Activated CD4-positive, alpha-beta T cell treated with anti-CD3 and anti-CD28 coated beads, Interleukin-2, amount 10 ng/mL, durations not matched to agents 7 days and 5 days (primary cell): Measurements from ENCODE around the gene DNMT3B. TPM values are rescaled to one million over a fixed set of nuclear protein-coding genes. Genes with fewer than 3 reads are reported as not detected.
"Not testable (repeated sequence)": the region's sequence is repeated elsewhere in the genome, so short reads cannot be mapped to it uniquely, and the experiment has no call there.

Source experiments
- CTCF ChIA-PET: fragments of 350-600 bp; sonication (Branson Sonifier 250); formaldehyde crosslinking; loops from one replicate; lab custom pipeline; 2021; ENCODE audit warnings: antibody characterized with exemption; lab: Charles Lee
- POLR2A ChIA-PET: fragments of 350-600 bp; sonication (Branson Sonifier 250); formaldehyde crosslinking; loops from one replicate; lab custom pipeline; 2021; ENCODE audit warnings: antibody characterized with exemption; lab: Charles Lee
- DNase-seq: peaks from one replicate; pipeline ENCODE4 v3.0.0-alpha.2; 2020
- H3K27ac Mint-ChIP-seq: one replicate; pipeline ENCODE4 v1.8.0; 2021; ENCODE audit warnings: mild to moderate bottlenecking, moderate library complexity, mixed read lengths
- H3K27me3 Mint-ChIP-seq: one replicate; pipeline ENCODE4 v1.8.0; 2021; ENCODE audit warnings: mixed read lengths
- H3K36me3 Mint-ChIP-seq: one replicate; pipeline ENCODE4 v1.8.0; 2021; ENCODE audit warnings: low read depth, mixed read lengths
- H3K4me1 Mint-ChIP-seq: one replicate; pipeline ENCODE4 v1.8.0; 2021; ENCODE audit warnings: mixed read lengths
- H3K4me3 Mint-ChIP-seq: one replicate; pipeline ENCODE4 v1.8.0; 2021; ENCODE audit warnings: mild to moderate bottlenecking, moderate library complexity, mixed read lengths
- H3K9me3 Mint-ChIP-seq: one replicate; pipeline ENCODE4 v1.8.0; 2021; ENCODE audit warnings: mixed read lengths
- total RNA-seq, 2 experiments: library from RNA; stranded (reverse); gene quantifications; one replicate each; pipeline ENCODE4 v1.2.3, GENCODE V29; 2021

DNMT3B gene
- total RNA-seq, 2 experiments from 2014 or later, result 3.7 to 4.1 TPM

DNA sequence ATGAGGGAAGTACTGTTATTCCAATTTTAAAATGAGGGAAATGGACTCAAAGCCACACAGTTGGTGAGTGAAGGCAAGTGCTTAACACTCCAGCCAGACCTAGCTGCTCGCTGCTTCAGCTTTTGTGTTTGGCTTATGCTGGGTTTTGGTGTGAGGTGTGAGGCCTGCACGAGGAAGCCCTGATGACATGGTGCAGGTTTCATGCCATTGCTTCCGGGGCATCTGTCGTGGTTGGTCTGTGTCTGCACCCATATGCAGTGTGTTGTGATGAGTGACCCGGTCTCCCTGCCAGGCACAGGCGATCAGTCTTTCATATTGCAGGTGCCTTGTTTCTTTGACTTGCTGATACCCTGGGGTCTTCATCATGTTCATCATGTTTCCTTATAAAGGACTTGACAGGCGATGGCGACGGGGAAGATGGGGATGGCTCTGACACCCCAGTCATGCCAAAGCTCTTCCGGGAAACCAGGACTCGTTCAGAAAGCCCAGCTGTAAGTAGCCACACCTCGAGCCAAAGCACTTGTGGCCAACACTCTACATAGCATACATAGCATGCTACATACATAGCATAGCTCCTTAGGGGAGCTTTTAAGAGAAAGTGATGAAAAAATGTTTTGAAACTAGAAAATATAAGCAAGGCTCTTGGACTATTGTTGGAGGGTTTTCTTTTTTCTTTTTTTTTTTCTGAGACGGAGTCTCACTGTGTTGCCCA, 22.3 kb downstream of the DNMT3B start:
- Mint-ChIP-seq H3K4me1 (peaks cover 3% of the 10 kb centered on the region), H3K4me3 (no peak overlapping the region), H3K36me3 (no peaks in the 10 kb centered on the region), H3K27me3 (no peaks in the 10 kb centered on the region), H3K27ac (no peak overlapping the region), H3K9me3 (no peaks in the 10 kb centered on the region)
- ChIA-PET POLR2A (interaction anchor here (0.6 kb wide), 1 partner anchor 432 kb away, joined by 3 read pairs; no protein-coding TSS in a partner anchor), CTCF (interaction anchor here (0.7 to 1.5 kb wide), 4 partner anchors 10 to 215 kb away, joined by 3 to 10 read pairs (median 4); no protein-coding TSS in a partner anchor)
- DNase-seq, result no peak

- Mint-ChIP-seq H3K36me3 (no peaks in the 10 kb centered on the region), H3K4me1 (peaks cover 5% of the 10 kb centered on the region), H3K27ac (no peak overlapping the region), H3K4me3 (no peak overlapping the region), H3K9me3 (no peaks in the 10 kb centered on the region), H3K27me3 (no peaks in the 10 kb centered on the region)
- DNase-seq, result no peak
- CTCF ChIA-PET, result interaction anchor here (1.1 kb wide), 1 partner anchor 8 kb away, joined by 5 read pairs; no protein-coding TSS in a partner anchor
- POLR2A ChIA-PET, result no interaction called here
These were observed 24.0 kb downstream of the DNMT3B start for GRCh38 chr20:32786059-32786760.

- H3K27me3 Mint-ChIP-seq, result no peaks in the 10 kb centered on the region
- no peak for DNase-seq
- CTCF ChIA-PET, result interaction anchor here (1.1 kb wide), 1 partner anchor 9 kb away, joined by 5 read pairs; no protein-coding TSS in a partner anchor
- no peak overlapping the region for H3K27ac Mint-ChIP-seq
- no peaks in the 10 kb centered on the region for H3K36me3 Mint-ChIP-seq
- no peak overlapping the region for H3K4me3 Mint-ChIP-seq
- POLR2A ChIA-PET, result no interaction called here
- H3K9me3 Mint-ChIP-seq, result no peaks in the 10 kb centered on the region
- peaks cover 4% of the 10 kb centered on the region for H3K4me1 Mint-ChIP-seq
These were observed 25.0 kb downstream of the DNMT3B start for GRCh38 chr20:32787168-32787567.

- no peaks in the 10 kb centered on the region for H3K9me3 Mint-ChIP-seq
- H3K27ac Mint-ChIP-seq, result no peak overlapping the region
- H3K27me3 Mint-ChIP-seq, result no peaks in the 10 kb centered on the region
- peaks cover 28% of the 10 kb centered on the region for H3K4me1 Mint-ChIP-seq
- ChIA-PET CTCF (interaction anchor here (0.6 to 2.2 kb wide), 13 partner anchors 8 to 509 kb away, joined by 3 to 11 read pairs (median 4); partner anchors contain the start of gene C20orf203), POLR2A (no interaction called here)
- peak; percentile 80 for DNase-seq
- no peaks in the 10 kb centered on the region for H3K36me3 Mint-ChIP-seq
- no peak overlapping the region for H3K4me3 Mint-ChIP-seq
These were observed 27.9 kb downstream of the DNMT3B start for GRCh38 chr20:32789896-32790750.

DNA sequence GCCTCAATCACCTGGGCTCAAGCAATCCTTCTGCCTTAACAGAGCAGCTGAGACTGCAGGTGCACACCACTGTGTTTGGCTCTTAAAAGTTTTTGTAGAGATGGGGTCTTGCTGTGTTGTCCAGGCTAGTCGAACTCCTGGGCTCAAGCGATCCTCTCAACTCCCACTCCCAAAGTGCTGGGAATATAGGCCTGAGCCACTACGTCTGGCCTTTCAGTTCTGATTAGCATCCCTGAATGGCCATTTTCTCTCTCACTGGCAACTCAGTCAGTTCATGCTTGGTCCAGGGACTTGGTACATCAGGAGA, 28.5 kb downstream of the DNMT3B start:
- H3K4me1 Mint-ChIP-seq, result peaks cover 28% of the 10 kb centered on the region
- H3K4me3 Mint-ChIP-seq, result no peak overlapping the region
- CTCF ChIA-PET, result interaction anchor here (0.8 to 2.2 kb wide), 9 partner anchors 12 to 508 kb away, joined by 3 to 11 read pairs (median 4); partner anchors contain the start of gene C20orf203
- H3K27ac Mint-ChIP-seq, result no peak overlapping the region
- POLR2A ChIA-PET, result no interaction called here
- no peaks in the 10 kb centered on the region for H3K9me3 Mint-ChIP-seq
- no peaks in the 10 kb centered on the region for H3K36me3 Mint-ChIP-seq
- H3K27me3 Mint-ChIP-seq, result no peaks in the 10 kb centered on the region
- DNase-seq, result no peak

GRCh38 chr20:32792316-32792715, 30.1 kb downstream of the DNMT3B start:
- Mint-ChIP-seq H3K9me3 (no peaks in the 10 kb centered on the region), H3K27ac (no peak overlapping the region), H3K36me3 (no peaks in the 10 kb centered on the region), H3K27me3 (no peaks in the 10 kb centered on the region), H3K4me1 (peaks cover 32% of the 10 kb centered on the region), H3K4me3 (no peak overlapping the region)
- DNase-seq, result peak; percentile 20
- CTCF ChIA-PET, result interaction anchor here (1.1 to 1.5 kb wide), 3 partner anchors 9 to 32 kb away, joined by 4 to 6 read pairs (median 4); no protein-coding TSS in a partner anchor
- POLR2A ChIA-PET, result no interaction called here

DNA sequence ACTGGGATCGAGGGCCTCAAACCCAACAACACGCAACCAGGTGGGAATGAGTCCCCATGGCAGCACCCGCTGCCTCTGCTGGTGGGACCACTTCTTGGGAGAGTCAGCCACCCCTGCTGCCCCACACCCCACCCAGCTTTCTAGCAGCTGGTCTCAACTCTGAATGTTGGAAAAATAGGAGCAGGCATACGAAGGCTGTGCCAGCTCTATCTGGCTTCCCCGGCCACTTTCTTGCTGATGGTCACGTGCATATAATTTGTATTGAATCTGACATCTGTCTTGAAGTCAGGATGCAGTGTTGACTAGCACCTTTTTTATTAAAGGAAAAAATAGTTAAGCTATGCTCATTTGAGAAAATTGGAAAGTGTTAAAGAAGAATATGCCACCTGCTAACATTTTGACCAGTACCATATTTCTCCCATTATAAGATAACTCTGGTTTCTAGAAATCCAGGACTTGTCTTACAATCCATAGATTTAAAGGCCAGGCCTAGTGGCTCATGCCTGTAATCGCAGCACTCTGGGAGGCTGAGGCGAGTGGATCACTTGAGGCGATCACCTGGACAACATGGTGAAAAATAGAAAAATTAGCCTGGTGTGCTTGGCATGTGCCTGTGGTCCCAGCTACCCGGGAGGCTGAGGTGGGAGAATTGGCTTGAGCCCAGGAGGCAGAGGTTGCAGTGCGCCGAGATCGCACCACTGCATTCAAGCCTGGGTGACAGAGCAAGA, 30.7 kb downstream of the DNMT3B start:
- Mint-ChIP-seq H3K27me3 (no peaks in the 10 kb centered on the region), H3K4me3 (peak overlapping the region; percentile 17), H3K36me3 (no peaks in the 10 kb centered on the region), H3K27ac (peak overlapping the region; percentile 76), H3K4me1 (peaks cover 32% of the 10 kb centered on the region), H3K9me3 (no peaks in the 10 kb centered on the region)
- DNase-seq, result no peak
- POLR2A ChIA-PET, result no interaction called here
- CTCF ChIA-PET, result interaction anchor here (1.1 to 1.5 kb wide), 2 partner anchors 15 to 31 kb away, joined by 4 to 6 read pairs; no protein-coding TSS in a partner anchor

GRCh38 chr20:32796383-32796948, 34.3 kb downstream of the DNMT3B start:
- Mint-ChIP-seq H3K27ac (peak overlapping the region; percentile 54), H3K36me3 (no peaks in the 10 kb centered on the region), H3K4me1 (peaks cover 30% of the 10 kb centered on the region), H3K4me3 (no peak overlapping the region), H3K27me3 (no peaks in the 10 kb centered on the region), H3K9me3 (no peaks in the 10 kb centered on the region)
- ChIA-PET POLR2A (no interaction called here), CTCF (interaction anchor here (0.9 to 2.5 kb wide), 3 partner anchors 8 to 48 kb away, joined by 3 to 14 read pairs (median 4); no protein-coding TSS in a partner anchor)
- DNase-seq, result no peak

DNA sequence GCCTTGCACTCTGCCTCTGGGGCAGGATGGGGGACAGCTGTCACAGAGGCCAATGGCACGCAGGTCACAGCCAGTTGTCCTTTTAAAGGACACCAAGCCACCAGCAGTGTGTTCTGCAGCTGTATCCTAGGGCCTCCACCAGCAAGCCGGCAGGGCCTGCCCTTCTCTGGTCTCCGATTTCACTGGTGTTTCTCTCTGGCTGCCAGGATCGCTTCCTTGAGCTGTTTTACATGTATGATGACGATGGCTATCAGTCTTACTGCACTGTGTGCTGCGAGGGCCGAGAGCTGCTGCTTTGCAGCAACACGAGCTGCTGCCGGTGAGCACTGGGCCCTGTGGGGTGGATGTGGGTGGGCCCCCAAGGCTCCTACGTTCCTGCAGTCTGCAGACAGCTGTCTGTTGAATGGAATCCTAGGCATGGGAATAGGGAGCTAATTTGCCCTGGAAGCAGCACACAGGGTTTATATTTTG, 34.8 kb downstream of the DNMT3B start:
- H3K4me3 Mint-ChIP-seq, result no peak overlapping the region
- ChIA-PET CTCF (interaction anchor here (0.9 to 2.5 kb wide), 3 partner anchors 19 to 48 kb away, joined by 3 to 14 read pairs (median 3); no protein-coding TSS in a partner anchor), POLR2A (no interaction called here)
- no peaks in the 10 kb centered on the region for H3K36me3 Mint-ChIP-seq
- H3K4me1 Mint-ChIP-seq, result peaks cover 29% of the 10 kb centered on the region
- DNase-seq, result no peak
- H3K27ac Mint-ChIP-seq, result peak overlapping the region; percentile 54
- H3K27me3 Mint-ChIP-seq, result no peaks in the 10 kb centered on the region
- H3K9me3 Mint-ChIP-seq, result no peaks in the 10 kb centered on the region

GRCh38 chr20:32797571-32797970, 35.4 kb downstream of the DNMT3B start:
- H3K27me3 Mint-ChIP-seq, H3K4me3 Mint-ChIP-seq, H3K36me3 Mint-ChIP-seq, POLR2A ChIA-PET, H3K27ac Mint-ChIP-seq, DNase-seq, H3K9me3 Mint-ChIP-seq: not testable (repeated sequence)
- CTCF ChIA-PET, result interaction anchor here (1.1 to 2.5 kb wide), 2 partner anchors 20 to 23 kb away, joined by 3 to 14 read pairs; no protein-coding TSS in a partner anchor
- H3K4me1 Mint-ChIP-seq, result peaks cover 24% of the 10 kb centered on the region
